Upper lobe of right lung (tissue), 1 donor: ENCODE results near the gene MYO1E. TPM values are rescaled to one million over a fixed set of nuclear protein-coding genes. Genes with fewer than 3 reads are reported as not detected.
A peak's percentile ranks its signal among the peaks of the same experiment; 100 is the strongest.

Experiments used
- ATAC-seq: fragments of 200-7000 bp; cut with Tn5 transposase; one replicate; pipeline ENCODE4 v1.9.1; 2020; ENCODE audit warnings: mild to moderate bottlenecking, moderate library complexity
- DNase-seq: peaks from one replicate; pipeline ENCODE4 v3.0.0-alpha.2; 2020
- H3K27ac ChIP-seq: fragments of 200-600 bp; one replicate; pipeline ENCODE4 v1.8.0; 2022
- H3K27me3 ChIP-seq: fragments of 200-600 bp; one replicate; pipeline ENCODE4 v1.8.0; 2022; ENCODE audit warnings: mild to moderate bottlenecking
- H3K36me3 ChIP-seq: fragments of 200-600 bp; one replicate; pipeline ENCODE4 v1.8.0; 2022
- H3K4me1 ChIP-seq: fragments of 200-600 bp; one replicate; pipeline ENCODE4 v1.8.0; 2022
- H3K4me3 ChIP-seq: fragments of 200-600 bp; one replicate; pipeline ENCODE4 v1.8.0; 2022; ENCODE audit warnings: mild to moderate bottlenecking
- H3K9me3 ChIP-seq: fragments of 200-600 bp; one replicate; pipeline ENCODE4 v1.8.0; 2022
- intact Hi-C: fragments of 100-400 bp; cut with DNase I; formaldehyde crosslinking; loops from one replicate; pipeline ENCODE4 v1.11.0; 2022
- total RNA-seq: library from RNA; stranded (reverse); fragmentation: NEBNext Ultra II Directional; extraction: Animal tissue kit (Norgen Biotek cat#: 25700); gene quantifications from one replicate; pipeline ENCODE4 v1.2.1, GENCODE V29; 2021
- TF ChIP-seq, protein P1 (sequence below): fragments of 200-600 bp; IDR thresholded peaks from one replicate; pipeline ENCODE4 v1.8.0; 2022; ENCODE audit warnings: antibody characterized with exemption
- donor health status: DM: no; HTN: yes; CAD: no; lungs with severe emphysema.

The MYO1E gene
- total RNA-seq, 1 donor from 2014 or later, result 98.4 TPM

DNA sequence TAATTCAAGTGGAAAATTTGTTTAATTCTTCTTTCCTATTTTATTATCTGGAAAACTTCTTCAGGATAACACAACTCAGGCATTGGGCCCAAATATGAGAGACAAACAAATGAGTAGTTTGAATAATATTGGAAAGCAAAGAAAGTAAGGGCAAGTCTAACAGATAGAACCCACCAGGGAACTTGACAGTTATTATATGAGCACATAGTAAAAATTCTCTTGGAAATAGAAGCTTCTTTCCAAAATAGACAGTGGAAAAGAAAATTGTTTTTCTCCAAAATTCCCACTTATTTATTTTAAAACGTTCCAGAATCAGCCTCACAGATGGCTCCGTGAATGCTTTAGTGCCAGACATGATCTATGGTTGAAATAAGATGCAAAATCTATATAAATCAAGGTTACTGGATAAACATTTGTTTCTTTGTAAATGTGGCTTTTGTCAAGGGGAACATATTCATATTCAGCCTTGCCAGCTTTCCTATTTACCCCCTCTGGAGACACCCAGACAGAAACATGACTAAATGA is 142.1 kb downstream of the MYO1E start:
- no peak for ATAC-seq
- intact Hi-C loops, result no loop called here
- H3K9me3 ChIP-seq, result no peaks in the 10 kb centered on the region
- no peak for DNase-seq
- no peak overlapping the region for H3K4me3 ChIP-seq
- H3K27ac ChIP-seq, result no peak overlapping the region
- H3K36me3 ChIP-seq, result no peaks in the 10 kb centered on the region
- peaks cover 6% of the 10 kb centered on the region for H3K4me1 ChIP-seq
- H3K27me3 ChIP-seq, result no peaks in the 10 kb centered on the region
- TF ChIP-seq, protein P1, sequence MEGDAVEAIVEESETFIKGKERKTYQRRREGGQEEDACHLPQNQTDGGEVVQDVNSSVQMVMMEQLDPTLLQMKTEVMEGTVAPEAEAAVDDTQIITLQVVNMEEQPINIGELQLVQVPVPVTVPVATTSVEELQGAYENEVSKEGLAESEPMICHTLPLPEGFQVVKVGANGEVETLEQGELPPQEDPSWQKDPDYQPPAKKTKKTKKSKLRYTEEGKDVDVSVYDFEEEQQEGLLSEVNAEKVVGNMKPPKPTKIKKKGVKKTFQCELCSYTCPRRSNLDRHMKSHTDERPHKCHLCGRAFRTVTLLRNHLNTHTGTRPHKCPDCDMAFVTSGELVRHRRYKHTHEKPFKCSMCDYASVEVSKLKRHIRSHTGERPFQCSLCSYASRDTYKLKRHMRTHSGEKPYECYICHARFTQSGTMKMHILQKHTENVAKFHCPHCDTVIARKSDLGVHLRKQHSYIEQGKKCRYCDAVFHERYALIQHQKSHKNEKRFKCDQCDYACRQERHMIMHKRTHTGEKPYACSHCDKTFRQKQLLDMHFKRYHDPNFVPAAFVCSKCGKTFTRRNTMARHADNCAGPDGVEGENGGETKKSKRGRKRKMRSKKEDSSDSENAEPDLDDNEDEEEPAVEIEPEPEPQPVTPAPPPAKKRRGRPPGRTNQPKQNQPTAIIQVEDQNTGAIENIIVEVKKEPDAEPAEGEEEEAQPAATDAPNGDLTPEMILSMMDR, result no peak

GRCh38 chr15:59229453-59229852 is 143.2 kb downstream of the MYO1E start:
- ATAC-seq (no peak), DNase-seq (no peak)
- Histone ChIP-seq H3K27ac (no peak overlapping the region), H3K9me3 (no peaks in the 10 kb centered on the region), H3K27me3 (no peaks in the 10 kb centered on the region), H3K4me1 (peaks cover 6% of the 10 kb centered on the region), H3K4me3 (no peak overlapping the region), H3K36me3 (no peaks in the 10 kb centered on the region)
- intact Hi-C loops, result no loop called here
- TF ChIP-seq, protein P1, result no peak

DNA sequence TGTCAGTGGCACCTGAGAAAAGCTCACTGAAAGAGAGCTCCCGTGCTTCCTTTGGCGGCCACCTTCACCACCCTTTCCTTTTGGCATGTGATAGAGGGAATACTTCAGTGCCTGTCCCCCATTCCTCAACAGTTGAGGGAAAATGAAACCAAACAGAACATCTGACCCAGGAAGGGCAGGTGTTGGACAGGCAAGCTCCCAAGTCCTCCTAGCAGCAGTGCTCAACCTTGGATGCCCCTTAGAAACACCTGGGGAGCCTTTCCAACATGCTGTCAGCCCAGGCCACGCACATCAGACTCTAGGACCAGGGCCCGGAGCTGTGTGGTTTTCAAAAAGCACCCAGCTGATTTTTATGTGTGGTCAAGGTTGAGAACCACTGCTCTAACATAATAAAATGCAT is 143.7 kb downstream of the MYO1E start:
- no peak overlapping the region for H3K4me3 ChIP-seq
- intact Hi-C loops, result no loop called here
- ATAC-seq (no peak), DNase-seq (no peak)
- no peaks in the 10 kb centered on the region for H3K27me3 ChIP-seq
- H3K36me3 ChIP-seq, result peaks cover under 1% of the 10 kb centered on the region
- no peaks in the 10 kb centered on the region for H3K9me3 ChIP-seq
- no peak overlapping the region for H3K27ac ChIP-seq
- TF ChIP-seq, protein P1, result no peak
- H3K4me1 ChIP-seq, result peaks cover 6% of the 10 kb centered on the region

GRCh38 chr15:59227021-59227420 is 145.7 kb downstream of the MYO1E start:
- TF ChIP-seq, protein P1, result no peak
- H3K27me3 ChIP-seq, result no peaks in the 10 kb centered on the region
- no peaks in the 10 kb centered on the region for H3K9me3 ChIP-seq
- H3K36me3 ChIP-seq, result peaks cover 14% of the 10 kb centered on the region
- intact Hi-C loops, result no loop called here
- ATAC-seq (no peak), DNase-seq (no peak)
- no peak overlapping the region for H3K27ac ChIP-seq
- peaks cover 3% of the 10 kb centered on the region for H3K4me1 ChIP-seq
- no peak overlapping the region for H3K4me3 ChIP-seq

- intact Hi-C loops, result no loop called here
These were observed 148.2 kb downstream of the MYO1E start for GRCh38 chr15:59224474-59224873.

More at GRCh38 chr15:59224474-59224873, 148.2 kb downstream of the MYO1E start:
- ATAC-seq (peak; percentile 9), DNase-seq (no peak)
- TF ChIP-seq, protein P1, result no peak
- Histone ChIP-seq H3K36me3 (peaks cover 14% of the 10 kb centered on the region), H3K4me3 (no peak overlapping the region), H3K4me1 (peaks cover 3% of the 10 kb centered on the region), H3K9me3 (no peaks in the 10 kb centered on the region), H3K27ac (no peak overlapping the region), H3K27me3 (no peaks in the 10 kb centered on the region)
